ENCODE measurements around the gene TRAT1.

Gene TRAT1

GRCh38 chr3:108822123-108822897 is at the start of gene TRAT1:
Gene TRAT1, plus strand, starts transcription at chr3:108822786. Its CDS starts 142 bp downstream, at chr3:108822928.
- no peak for TF ChIP-seq CTCF (conservative IDR thresholded peaks at IDR 0.05)
- no peak for TF ChIP-seq ZFX (IDR thresholded peaks at IDR 0.05)
- no peak within 1 kb of the TSS for H3K27ac ChIP-seq

GRCh38 chr3:108775649-108776048 is 46.9 kb upstream of the TRAT1 start:
- TF ChIP-seq CTCF (conservative IDR thresholded peaks at IDR 0.05) = no peak
- TF ChIP-seq ZFX (IDR thresholded peaks at IDR 0.05) = no peak
- no peak overlapping the region for H3K27ac ChIP-seq

GRCh38 chr3:108779496-108779895 is 43.1 kb upstream of the TRAT1 start:
- TF ChIP-seq ZFX (IDR thresholded peaks at IDR 0.05) = no peak
- no peak for TF ChIP-seq CTCF (conservative IDR thresholded peaks at IDR 0.05)

GRCh38 chr3:108780235-108780634 is 42.4 kb upstream of the TRAT1 start:
- H3K27ac ChIP-seq = no peak overlapping the region
- TF ChIP-seq ZFX (IDR thresholded peaks at IDR 0.05) (no peak), CTCF (conservative IDR thresholded peaks at IDR 0.05) (no peak)

More at GRCh38 chr3:108779496-108779895, 43.1 kb upstream of the TRAT1 start:
- no peak overlapping the region for H3K27ac ChIP-seq

GRCh38 chr3:108791473-108791872 is 31.1 kb upstream of the TRAT1 start:
- TF ChIP-seq CTCF (conservative IDR thresholded peaks at IDR 0.05) (no peak), ZFX (IDR thresholded peaks at IDR 0.05) (no peak)
- H3K27ac ChIP-seq = no peak overlapping the region

- no peak overlapping the region for H3K27ac ChIP-seq
- no peak for TF ChIP-seq CTCF (conservative IDR thresholded peaks at IDR 0.05)
- no peak for TF ChIP-seq ZFX (IDR thresholded peaks at IDR 0.05)
Observed at GRCh38 chr3:108804437-108804836, 18.1 kb upstream of the TRAT1 start.

- TF ChIP-seq CTCF (conservative IDR thresholded peaks at IDR 0.05) (no peak), ZFX (IDR thresholded peaks at IDR 0.05) (no peak)
- H3K27ac ChIP-seq = no peak overlapping the region
Observed at GRCh38 chr3:108804966-108805365, 17.6 kb upstream of the TRAT1 start.

Measured in C4-2B (cell line).